Mesothelial cell of epicardium (in vitro differentiated cells): Measurements from ENCODE around the gene STAG1. TPM values are rescaled to one million over a fixed set of nuclear protein-coding genes. Genes with fewer than 3 reads are reported as not detected.

Experiments used
- DNase-seq, 2 experiments: peaks; one replicate each; pipeline ENCODE4 v3.0.0; 2021; ENCODE audit warnings: low spot score in 2 of 2; ENCODE audit not compliant: unreplicated experiment in 2 of 2
- H3K27ac Mint-ChIP-seq: 2 replicates; pipeline ENCODE4 v1.8.0; 2021; ENCODE audit warnings: mixed read lengths
- H3K27me3 Mint-ChIP-seq: 2 replicates; pipeline ENCODE4 v1.8.0; 2021; ENCODE audit warnings: low read depth, mixed read lengths
- H3K36me3 Mint-ChIP-seq: 2 replicates; pipeline ENCODE4 v1.8.0; 2021; ENCODE audit warnings: mixed read lengths
- H3K4me1 Mint-ChIP-seq: 2 replicates; pipeline ENCODE4 v1.8.0; 2021; ENCODE audit warnings: mixed read lengths
- H3K4me3 Mint-ChIP-seq: 2 replicates; pipeline ENCODE4 v1.8.0; 2021; ENCODE audit warnings: mild to moderate bottlenecking, moderate library complexity, mixed read lengths
- H3K9me3 Mint-ChIP-seq: 2 replicates; pipeline ENCODE4 v1.8.0; 2021; ENCODE audit warnings: mixed read lengths
- total RNA-seq: library from RNA; stranded (reverse); gene quantifications from 3 replicates; pipeline ENCODE4 v1.2.1, GENCODE V29; 2021
- TF ChIP-seq, protein P1 (sequence below): fragments of 200-600 bp; sonication (generic); IDR thresholded peaks from one replicate; pipeline ENCODE4 v1.5.0; 2021; ENCODE audit warnings: antibody characterized with exemption; ENCODE audit not compliant: unreplicated experiment

Gene STAG1
- total RNA-seq, 1 donor from 2014 or later: 51.8 TPM

DNA sequence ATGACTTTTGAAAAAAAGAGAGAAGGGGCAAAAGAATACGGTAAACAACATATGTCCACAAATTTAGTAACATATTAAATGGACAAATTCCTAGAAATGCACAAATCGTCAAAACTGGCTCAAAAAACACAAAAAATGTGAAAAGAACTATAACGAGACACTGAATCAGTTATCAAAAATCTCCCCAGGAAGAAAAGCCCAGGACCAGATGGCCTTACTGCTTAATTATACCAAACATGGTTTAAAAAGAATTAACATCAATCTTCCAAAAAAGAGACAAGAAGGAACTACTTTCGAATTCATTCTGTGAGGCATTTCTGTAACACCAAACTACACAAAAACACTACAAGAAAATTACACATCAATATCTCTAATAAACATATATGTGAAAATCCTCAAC, 117.4 kb downstream of the STAG1 start:
- H3K4me1 Mint-ChIP-seq: peaks cover 33% of the 10 kb centered on the region
- no peak overlapping the region for H3K4me3 Mint-ChIP-seq
- TF ChIP-seq, protein P1, sequence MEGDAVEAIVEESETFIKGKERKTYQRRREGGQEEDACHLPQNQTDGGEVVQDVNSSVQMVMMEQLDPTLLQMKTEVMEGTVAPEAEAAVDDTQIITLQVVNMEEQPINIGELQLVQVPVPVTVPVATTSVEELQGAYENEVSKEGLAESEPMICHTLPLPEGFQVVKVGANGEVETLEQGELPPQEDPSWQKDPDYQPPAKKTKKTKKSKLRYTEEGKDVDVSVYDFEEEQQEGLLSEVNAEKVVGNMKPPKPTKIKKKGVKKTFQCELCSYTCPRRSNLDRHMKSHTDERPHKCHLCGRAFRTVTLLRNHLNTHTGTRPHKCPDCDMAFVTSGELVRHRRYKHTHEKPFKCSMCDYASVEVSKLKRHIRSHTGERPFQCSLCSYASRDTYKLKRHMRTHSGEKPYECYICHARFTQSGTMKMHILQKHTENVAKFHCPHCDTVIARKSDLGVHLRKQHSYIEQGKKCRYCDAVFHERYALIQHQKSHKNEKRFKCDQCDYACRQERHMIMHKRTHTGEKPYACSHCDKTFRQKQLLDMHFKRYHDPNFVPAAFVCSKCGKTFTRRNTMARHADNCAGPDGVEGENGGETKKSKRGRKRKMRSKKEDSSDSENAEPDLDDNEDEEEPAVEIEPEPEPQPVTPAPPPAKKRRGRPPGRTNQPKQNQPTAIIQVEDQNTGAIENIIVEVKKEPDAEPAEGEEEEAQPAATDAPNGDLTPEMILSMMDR: no peak
- no peak overlapping the region for H3K27ac Mint-ChIP-seq
- no peaks in the 10 kb centered on the region for H3K27me3 Mint-ChIP-seq
- H3K36me3 Mint-ChIP-seq: peaks cover 12% of the 10 kb centered on the region
- DNase-seq: no peak
- H3K9me3 Mint-ChIP-seq: peaks cover 14% of the 10 kb centered on the region

DNA sequence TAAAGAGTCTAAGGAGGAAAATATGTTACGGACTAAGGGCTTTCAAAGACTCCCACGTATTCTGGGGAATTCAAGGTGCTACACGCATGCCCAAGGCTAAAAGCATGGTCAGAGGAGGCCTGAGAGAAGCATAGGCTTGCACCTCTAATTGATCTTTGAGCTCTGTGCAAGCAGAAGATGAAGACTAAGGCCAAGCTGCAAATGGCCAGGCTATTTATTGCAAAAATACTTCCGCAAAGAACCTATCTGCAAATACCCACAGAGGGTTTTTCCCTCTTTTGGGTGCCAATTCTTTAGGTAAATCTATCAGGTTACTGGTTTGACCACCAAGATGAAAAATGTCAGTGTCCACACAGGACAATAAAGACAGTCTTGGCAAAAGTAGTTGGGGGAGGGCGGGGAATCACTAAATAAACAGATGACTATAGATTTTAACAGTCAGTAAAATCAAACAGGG, 119.5 kb downstream of the STAG1 start:
- peaks cover 14% of the 10 kb centered on the region for H3K9me3 Mint-ChIP-seq
- H3K27ac Mint-ChIP-seq: peak overlapping the region; percentile 88

DNA sequence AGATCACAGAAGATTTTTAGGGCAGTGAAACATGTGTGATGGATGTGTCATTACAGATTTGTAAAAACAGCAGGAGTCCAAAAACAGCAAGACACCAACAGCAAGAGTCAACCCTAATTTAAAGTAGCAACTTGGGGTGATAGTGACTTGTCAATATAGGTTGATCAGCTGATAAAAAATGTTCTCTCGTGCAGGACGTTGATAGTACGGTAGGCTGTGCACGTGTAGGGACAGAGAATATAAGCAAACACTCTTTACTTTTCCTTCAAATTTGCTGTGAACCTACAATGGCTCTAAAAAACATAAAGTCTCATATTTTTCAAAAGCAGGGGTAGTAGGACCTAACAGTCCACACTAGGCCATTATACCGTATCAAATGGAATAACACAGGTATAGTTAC, 120.8 kb downstream of the STAG1 start:
- Mint-ChIP-seq H3K36me3 (peaks cover 19% of the 10 kb centered on the region), H3K27ac (peak overlapping the region; percentile 53), H3K9me3 (peaks cover 12% of the 10 kb centered on the region), H3K4me3 (no peak overlapping the region), H3K27me3 (no peaks in the 10 kb centered on the region), H3K4me1 (peaks cover 32% of the 10 kb centered on the region)
- DNase-seq: no peak
- TF ChIP-seq, protein P1: no peak

More for the DNA sequence above, 119.5 kb downstream of the STAG1 start:
- Mint-ChIP-seq H3K4me3 (no peak overlapping the region), H3K4me1 (peaks cover 29% of the 10 kb centered on the region), H3K27me3 (no peaks in the 10 kb centered on the region), H3K36me3 (peaks cover 20% of the 10 kb centered on the region)
- DNase-seq: no peak
- TF ChIP-seq, protein P1: no peak

DNA sequence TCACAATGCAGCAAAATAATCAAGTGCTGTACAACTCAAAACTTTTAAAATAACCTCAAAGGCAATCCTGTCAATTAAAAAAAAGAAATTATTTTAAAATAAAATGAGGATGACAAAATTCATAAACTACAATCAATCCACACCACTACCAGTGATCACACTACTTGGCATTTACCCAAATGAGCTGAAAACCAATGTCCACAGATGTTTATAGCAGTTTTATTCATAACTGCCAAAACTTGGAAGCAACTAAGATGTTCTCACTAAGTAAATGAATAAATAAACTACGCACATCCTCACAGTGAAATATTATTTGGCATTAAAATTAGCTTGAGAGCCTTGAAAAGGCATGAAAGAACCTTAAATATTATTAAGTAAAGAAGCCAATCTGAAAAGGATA, 121.3 kb downstream of the STAG1 start:
- DNase-seq: no peak
- H3K9me3 Mint-ChIP-seq: peaks cover 12% of the 10 kb centered on the region
- no peaks in the 10 kb centered on the region for H3K27me3 Mint-ChIP-seq
- no peak overlapping the region for H3K27ac Mint-ChIP-seq
- H3K36me3 Mint-ChIP-seq: peaks cover 19% of the 10 kb centered on the region
- peaks cover 33% of the 10 kb centered on the region for H3K4me1 Mint-ChIP-seq
- H3K4me3 Mint-ChIP-seq: no peak overlapping the region
- TF ChIP-seq, protein P1: no peak

DNA sequence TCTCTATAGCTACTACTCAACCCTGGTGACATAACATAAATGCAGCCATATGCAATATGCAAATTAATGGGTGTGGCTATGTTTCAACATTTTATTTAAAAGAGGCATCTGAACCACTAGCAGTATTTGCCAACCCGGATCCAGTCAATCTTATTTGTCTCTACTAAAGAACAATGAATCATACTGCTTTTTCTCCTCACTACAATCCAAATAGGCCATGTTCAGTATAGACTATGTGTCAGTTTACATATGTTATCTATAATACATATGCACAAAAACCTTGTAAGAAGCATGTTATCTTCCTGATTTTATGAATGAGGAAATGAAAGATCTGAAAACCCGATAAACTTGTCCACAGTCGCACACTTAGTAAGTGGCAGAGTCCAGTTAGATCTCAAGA, 125.7 kb downstream of the STAG1 start:
- H3K9me3 Mint-ChIP-seq: no peaks in the 10 kb centered on the region

More for the DNA sequence above, 125.7 kb downstream of the STAG1 start:
- peaks cover 26% of the 10 kb centered on the region for H3K4me1 Mint-ChIP-seq
- TF ChIP-seq, protein P1: no peak
- H3K36me3 Mint-ChIP-seq: peaks cover 10% of the 10 kb centered on the region
- H3K27ac Mint-ChIP-seq: peak overlapping the region; percentile 52
- no peak overlapping the region for H3K4me3 Mint-ChIP-seq
- no peaks in the 10 kb centered on the region for H3K27me3 Mint-ChIP-seq
- DNase-seq: no peak
